ENCODE data around the gene TIFAB.

Gene TIFAB

GRCh38 chr5:135457424-135458071 is 5.4 kb upstream of the TIFAB start:
- Mint-ChIP-seq H3K4me3 (no peak overlapping the region), H3K27me3 (peaks cover 15% of the 10 kb centered on the region), H3K4me1 (no peaks in the 10 kb centered on the region), H3K9me3 (no peaks in the 10 kb centered on the region), H3K36me3 (no peaks in the 10 kb centered on the region), H3K27ac (no peak overlapping the region)
- DNase-seq (ENCODE audit: low spot score in 2 of 2) (peak; percentile 38 to 47), ATAC-seq (ENCODE audit: low read depth) (peak; percentile 74)

GRCh38 chr5:135456238-135457099 is 4.3 kb upstream of the TIFAB start:
- H3K9me3 Mint-ChIP-seq = no peaks in the 10 kb centered on the region
- peaks cover 15% of the 10 kb centered on the region for H3K27me3 Mint-ChIP-seq
- DNase-seq (ENCODE audit: low spot score in 2 of 2) (no peak), ATAC-seq (ENCODE audit: low read depth) (no peak)
- H3K36me3 Mint-ChIP-seq = no peaks in the 10 kb centered on the region
- no peak overlapping the region for H3K27ac Mint-ChIP-seq
- H3K4me3 Mint-ChIP-seq = no peak overlapping the region
- H3K4me1 Mint-ChIP-seq = no peaks in the 10 kb centered on the region

- H3K9me3 Mint-ChIP-seq = no peaks in the 10 kb centered on the region
- H3K36me3 Mint-ChIP-seq = no peaks in the 10 kb centered on the region
- DNase-seq (ENCODE audit: low spot score in 2 of 2) (no peak), ATAC-seq (ENCODE audit: low read depth) (no peak)
- no peak overlapping the region for H3K27ac Mint-ChIP-seq
- no peaks in the 10 kb centered on the region for H3K4me1 Mint-ChIP-seq
- H3K4me3 Mint-ChIP-seq = no peak overlapping the region
- peaks cover 16% of the 10 kb centered on the region for H3K27me3 Mint-ChIP-seq
These were observed 3.7 kb upstream of the TIFAB start for GRCh38 chr5:135455876-135456237.

- Mint-ChIP-seq H3K4me1 (no peaks in the 10 kb centered on the region), H3K4me3 (no peak overlapping the region), H3K27me3 (peaks cover 15% of the 10 kb centered on the region), H3K9me3 (no peaks in the 10 kb centered on the region), H3K36me3 (no peaks in the 10 kb centered on the region), H3K27ac (no peak overlapping the region)
- ATAC-seq (ENCODE audit: low read depth) (no peak), DNase-seq (ENCODE audit: low spot score in 2 of 2) (no peak)
These were observed 2.8 kb upstream of the TIFAB start for GRCh38 chr5:135454946-135455345.

- DNase-seq (ENCODE audit: low spot score in 2 of 2) (no peak), ATAC-seq (ENCODE audit: low read depth) (no peak)
- no peak overlapping the region for H3K4me3 Mint-ChIP-seq
- no peak overlapping the region for H3K27ac Mint-ChIP-seq
- no peaks in the 10 kb centered on the region for H3K36me3 Mint-ChIP-seq
- no peaks in the 10 kb centered on the region for H3K9me3 Mint-ChIP-seq
- H3K27me3 Mint-ChIP-seq = peaks cover 17% of the 10 kb centered on the region
- H3K4me1 Mint-ChIP-seq = no peaks in the 10 kb centered on the region
These were observed 1.5 kb upstream of the TIFAB start for GRCh38 chr5:135453613-135454012.

GRCh38 chr5:135451581-135452320 is 400 bp downstream of the TIFAB start:
- Mint-ChIP-seq H3K9me3 (no peaks in the 10 kb centered on the region), H3K27ac (no peak overlapping the region), H3K27me3 (peaks cover 24% of the 10 kb centered on the region), H3K4me1 (no peaks in the 10 kb centered on the region), H3K36me3 (no peaks in the 10 kb centered on the region), H3K4me3 (no peak overlapping the region)
- ATAC-seq (ENCODE audit: low read depth) (no peak), DNase-seq (ENCODE audit: low spot score in 2 of 2) (no peak)

- DNase-seq (ENCODE audit: low spot score in 2 of 2) (no peak), ATAC-seq (ENCODE audit: low read depth) (no peak)
- no peaks in the 10 kb centered on the region for H3K4me1 Mint-ChIP-seq
- H3K27ac Mint-ChIP-seq = no peak overlapping the region
- H3K9me3 Mint-ChIP-seq = no peaks in the 10 kb centered on the region
- H3K36me3 Mint-ChIP-seq = no peaks in the 10 kb centered on the region
- H3K4me3 Mint-ChIP-seq = no peak overlapping the region
- peaks cover 20% of the 10 kb centered on the region for H3K27me3 Mint-ChIP-seq
These were observed 1.2 kb downstream of the TIFAB start for GRCh38 chr5:135450952-135451351.

- ATAC-seq (ENCODE audit: low read depth) = no peak
- Mint-ChIP-seq H3K27me3 (peaks cover 20% of the 10 kb centered on the region), H3K9me3 (no peaks in the 10 kb centered on the region), H3K4me3 (no peak overlapping the region), H3K36me3 (no peaks in the 10 kb centered on the region), H3K4me1 (no peaks in the 10 kb centered on the region), H3K27ac (no peak overlapping the region)
- DNase-seq (ENCODE audit: low spot score in 2 of 2) = no peak
These were observed 1.8 kb downstream of the TIFAB start for GRCh38 chr5:135450336-135450735.

- H3K27ac Mint-ChIP-seq = no peak overlapping the region
- no peaks in the 10 kb centered on the region for H3K36me3 Mint-ChIP-seq
- no peak for DNase-seq (ENCODE audit: low spot score in 2 of 2)
- H3K4me1 Mint-ChIP-seq = no peaks in the 10 kb centered on the region
- peaks cover 20% of the 10 kb centered on the region for H3K27me3 Mint-ChIP-seq
- no peak for ATAC-seq (ENCODE audit: low read depth)
- no peak overlapping the region for H3K4me3 Mint-ChIP-seq
- no peaks in the 10 kb centered on the region for H3K9me3 Mint-ChIP-seq
These were observed 2.5 kb downstream of the TIFAB start for GRCh38 chr5:135449644-135450043.

GRCh38 chr5:135448791-135449507 is 3.2 kb downstream of the TIFAB start:
- Mint-ChIP-seq H3K36me3 (no peaks in the 10 kb centered on the region), H3K27me3 (peaks cover 25% of the 10 kb centered on the region), H3K4me1 (no peaks in the 10 kb centered on the region), H3K4me3 (no peak overlapping the region), H3K27ac (no peak overlapping the region), H3K9me3 (no peaks in the 10 kb centered on the region)
- ATAC-seq (ENCODE audit: low read depth) (no peak), DNase-seq (ENCODE audit: low spot score in 2 of 2) (no peak)

GRCh38 chr5:135448071-135448739 is 3.9 kb downstream of the TIFAB start:
- Mint-ChIP-seq H3K4me1 (no peaks in the 10 kb centered on the region), H3K9me3 (no peaks in the 10 kb centered on the region), H3K27ac (no peak overlapping the region), H3K27me3 (peaks cover 26% of the 10 kb centered on the region), H3K4me3 (no peak overlapping the region), H3K36me3 (no peaks in the 10 kb centered on the region)
- no peak for DNase-seq (ENCODE audit: low spot score in 2 of 2)
- no peak for ATAC-seq (ENCODE audit: low read depth)

- Mint-ChIP-seq H3K4me1 (no peaks in the 10 kb centered on the region), H3K27ac (no peak within 1 kb of the TSS), H3K9me3 (no peaks in the 10 kb centered on the region), H3K4me3 (no peak within 1 kb of the TSS), H3K36me3 (no peaks in the 10 kb centered on the region), H3K27me3 (peaks cover 30% of the 10 kb centered on the region)
- DNase-seq (ENCODE audit: low spot score in 2 of 2) (no peak), ATAC-seq (ENCODE audit: low read depth) (no peak)
These were observed 4.7 kb downstream of the TIFAB start, which contains the start of gene DCANP1 for GRCh38 chr5:135447298-135447929. TSS of gene DCANP1 (minus strand) at chr5:135447348. CDS start at chr5:135447108, 240 bp downstream.

GRCh38 chr5:135446615-135447014 is 5.5 kb downstream of the TIFAB start:
- no peaks in the 10 kb centered on the region for H3K9me3 Mint-ChIP-seq
- no peaks in the 10 kb centered on the region for H3K36me3 Mint-ChIP-seq
- ATAC-seq (ENCODE audit: low read depth) (no peak), DNase-seq (ENCODE audit: low spot score in 2 of 2) (no peak)
- no peak overlapping the region for H3K4me3 Mint-ChIP-seq
- H3K27me3 Mint-ChIP-seq = peaks cover 30% of the 10 kb centered on the region
- H3K27ac Mint-ChIP-seq = no peak overlapping the region
- H3K4me1 Mint-ChIP-seq = no peaks in the 10 kb centered on the region

Data from memory B cell (primary cell).